HL-60/S4 treated with phorbol 12-myristate 13-acetate at 8.2 ng/mL for 4 days and 3 days (cell line): Measurements from ENCODE around the gene PALD1.

Experiments
- in situ Hi-C: fragments of 300-500 bp; cut with MboI; formaldehyde crosslinking; loops from 2 replicates; pipeline ENCODE4 v1.15.0; 2022; ENCODE audit warnings: low sequenced_read_pairs

PALD1 gene

GRCh38 chr10:70457759-70458305 is 20.7 kb upstream of the PALD1 start:
- in situ Hi-C loops: no loop called here

- in situ Hi-C loops: no loop called here
Measured at GRCh38 chr10:70458329-70459060, 20.1 kb upstream of the PALD1 start.

GRCh38 chr10:70459061-70459773 is 19.4 kb upstream of the PALD1 start:
- in situ Hi-C loops: no loop called here

GRCh38 chr10:70459774-70460490 is 18.6 kb upstream of the PALD1 start:
- in situ Hi-C loops: loop anchor here (10.0 kb wide), 1 partner anchor 55 kb away; no protein-coding TSS in a partner anchor

- in situ Hi-C loops: loop anchor here (10.0 kb wide), 1 partner anchor 53 kb away; no protein-coding TSS in a partner anchor
Measured at GRCh38 chr10:70461397-70462348, 16.9 kb upstream of the PALD1 start.

GRCh38 chr10:70462349-70462984 is 16.1 kb upstream of the PALD1 start:
- in situ Hi-C loops: loop anchor here (10.0 kb wide), 1 partner anchor 52 kb away; no protein-coding TSS in a partner anchor

- in situ Hi-C loops: loop anchor here (10.0 kb wide), 1 partner anchor 50 kb away; no protein-coding TSS in a partner anchor
Measured at GRCh38 chr10:70465278-70465677, 13.3 kb upstream of the PALD1 start.

GRCh38 chr10:70465832-70466231 is 12.7 kb upstream of the PALD1 start:
- in situ Hi-C loops: loop anchor here (10.0 kb wide), 1 partner anchor 49 kb away; no protein-coding TSS in a partner anchor

- in situ Hi-C loops: loop anchor here (10.0 kb wide), 1 partner anchor 48 kb away; no protein-coding TSS in a partner anchor
Measured at GRCh38 chr10:70466951-70467350, 11.6 kb upstream of the PALD1 start.

- in situ Hi-C loops: no loop called here
Measured at GRCh38 chr10:70472799-70473454, 5.6 kb upstream of the PALD1 start.

- in situ Hi-C loops: no loop called here
Measured at GRCh38 chr10:70474780-70475179, 3.8 kb upstream of the PALD1 start.

- in situ Hi-C loops: no loop called here
Measured at GRCh38 chr10:70475661-70476060, 2.9 kb upstream of the PALD1 start.

- in situ Hi-C loops: no loop called here
Measured at GRCh38 chr10:70476249-70477035, 2.1 kb upstream of the PALD1 start.

GRCh38 chr10:70477661-70478162 is 855 bp upstream of the PALD1 start:
- in situ Hi-C loops: no loop called here

- in situ Hi-C loops: no loop called here
Measured at GRCh38 chr10:70479165-70479581, 606 bp downstream of the PALD1 start.

GRCh38 chr10:70479626-70480238 is 1.2 kb downstream of the PALD1 start:
- in situ Hi-C loops: no loop called here

- in situ Hi-C loops: no loop called here
Measured at GRCh38 chr10:70480239-70480861, 1.8 kb downstream of the PALD1 start.
